CMK (cell line): ENCODE measurements around the gene EN2.

Experiments used
- DNase-seq: peaks from one replicate; pipeline ENCODE4 v3.0.0-alpha.2; 2010; ENCODE audit warnings: low read depth

The EN2 gene

GRCh38 chr7:155464183-155464582, 6.3 kb downstream of the EN2 start:
- no peak for DNase-seq

DNA sequence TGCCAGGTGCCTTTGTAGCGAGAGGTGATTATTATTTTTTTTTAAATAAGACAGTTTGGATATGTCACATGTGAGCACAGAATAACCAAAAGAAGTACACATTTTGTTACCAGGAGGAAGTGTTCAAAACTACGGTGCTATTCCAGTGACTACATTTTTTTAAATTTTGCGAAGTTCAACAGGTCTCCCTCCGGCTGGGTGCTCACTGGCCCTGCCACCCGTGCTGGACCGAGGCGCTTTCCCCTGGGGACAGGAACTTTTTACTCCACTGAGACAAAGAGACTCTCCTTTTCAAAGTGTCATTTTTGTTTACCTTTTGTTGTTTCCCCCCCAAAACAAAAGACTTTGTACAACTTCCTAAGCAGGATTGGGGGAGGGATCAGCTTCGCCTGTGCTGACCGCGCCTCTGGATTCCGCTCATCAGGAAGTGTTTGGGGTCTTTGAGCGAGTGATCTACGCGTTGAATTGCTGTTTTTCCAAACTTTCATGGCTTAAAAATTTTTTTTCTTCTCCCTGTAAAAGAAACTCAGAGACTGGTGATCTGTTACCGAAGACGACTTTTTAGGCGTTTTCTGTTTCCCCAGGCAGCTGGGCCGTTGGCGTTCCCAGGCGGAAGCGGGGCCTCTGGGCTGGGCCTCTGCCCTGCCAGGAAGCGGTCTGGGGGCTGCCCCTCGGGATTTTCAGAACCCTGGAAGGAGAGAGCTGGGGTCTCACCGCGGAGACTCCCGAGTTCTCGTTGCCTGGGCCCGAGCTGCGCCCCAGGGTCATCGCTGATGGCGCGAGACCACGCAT, 7.2 kb downstream of the EN2 start:
- no peak for DNase-seq

DNA sequence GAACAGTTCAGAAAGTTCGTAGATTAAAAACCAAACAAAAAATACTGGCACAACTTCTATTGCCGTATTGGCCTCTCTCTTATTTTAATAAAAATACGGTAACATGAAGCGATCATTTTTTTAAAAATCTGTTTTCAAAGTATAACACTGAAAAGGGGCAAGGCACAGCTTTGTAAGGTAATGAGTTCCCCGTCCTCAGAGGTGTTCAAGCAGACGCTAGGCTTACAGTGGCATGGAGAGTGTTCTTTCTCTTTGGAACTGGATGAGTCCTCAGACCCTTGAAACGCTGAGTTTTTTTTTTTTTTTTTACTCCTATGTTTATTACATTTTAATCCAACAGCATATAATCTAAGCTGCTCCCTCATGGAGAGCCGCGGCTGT, 7.8 kb downstream of the EN2 start:
- DNase-seq: no peak

DNA sequence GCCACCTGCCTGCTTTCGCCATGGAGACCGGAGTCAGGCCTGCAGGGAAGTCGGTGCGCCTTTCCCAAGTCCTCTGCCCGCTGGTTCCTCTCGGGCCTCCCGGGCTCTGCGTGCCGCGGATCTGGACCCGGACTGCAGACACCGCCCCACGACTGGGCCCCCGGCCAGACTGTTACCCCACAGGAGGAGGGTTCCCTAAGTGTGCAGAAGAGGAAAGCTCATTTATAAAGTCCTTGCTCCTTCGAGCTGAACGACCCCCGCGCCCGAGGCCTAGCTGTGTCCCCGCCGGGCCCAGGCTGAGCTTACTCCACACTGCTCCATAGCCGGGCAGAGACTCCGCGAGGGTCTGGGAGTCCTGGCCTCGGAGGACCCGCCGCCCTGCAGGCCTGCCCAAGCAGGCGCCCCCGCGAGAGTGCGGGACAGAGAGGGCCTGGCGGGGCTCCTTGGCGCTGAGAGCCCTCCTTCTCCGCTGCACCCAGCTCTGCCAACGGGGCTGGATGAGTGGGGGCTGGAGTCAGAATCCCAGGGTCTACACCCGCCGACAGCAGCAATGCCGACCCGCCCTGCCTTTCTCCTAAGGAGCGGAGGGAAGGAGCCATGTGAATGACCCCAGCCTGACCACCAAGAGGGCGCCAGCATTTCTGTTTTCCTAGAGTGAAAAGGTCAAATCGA, 8.3 kb downstream of the EN2 start:
- DNase-seq: no peak

DNA sequence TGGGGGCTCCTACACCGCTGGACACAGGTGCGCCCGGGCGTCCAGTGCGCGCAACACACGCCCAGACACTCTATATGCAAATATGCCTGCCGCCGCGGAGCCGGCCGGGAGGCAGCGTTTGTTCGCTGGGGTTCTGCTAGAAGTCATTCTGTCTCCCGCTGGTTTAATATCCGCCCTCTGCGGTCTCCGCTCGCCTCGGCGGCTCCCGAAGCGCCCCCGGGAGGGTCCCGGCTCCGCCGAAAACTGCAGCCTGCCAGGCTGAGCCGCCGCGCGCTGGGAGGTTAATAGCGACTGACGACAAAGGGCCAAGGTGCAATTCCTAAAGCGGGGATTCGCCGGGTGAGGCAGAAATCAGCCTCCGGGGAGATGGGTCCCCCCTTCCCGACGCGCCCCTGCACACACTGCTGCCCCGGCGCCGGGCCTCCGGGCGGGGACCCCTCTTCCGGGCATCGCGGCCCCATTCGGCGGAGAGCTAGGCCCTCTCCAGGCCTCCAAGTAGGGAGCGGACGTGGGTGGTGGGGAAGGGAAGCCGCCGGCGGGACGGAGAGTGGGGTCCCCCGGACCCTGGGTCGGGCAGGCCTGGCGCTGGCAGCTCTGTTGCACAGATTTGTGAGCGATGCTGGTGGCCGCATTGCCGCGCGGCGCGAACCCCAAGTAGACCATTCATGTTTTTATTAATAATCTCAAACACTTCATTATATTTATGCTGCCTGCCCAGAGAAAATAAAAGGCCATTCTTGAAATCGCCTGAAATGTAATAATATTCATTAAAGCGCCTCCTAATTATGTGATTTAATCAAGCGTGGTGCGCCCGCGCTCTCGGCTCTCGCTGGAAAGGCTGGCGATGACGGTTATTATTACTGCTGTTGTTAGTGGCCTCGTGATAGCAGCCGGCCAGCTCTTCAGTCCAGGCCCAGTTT, 9.1 kb downstream of the EN2 start:
- DNase-seq: no peak

GRCh38 chr7:155467846-155468784, 10.2 kb downstream of the EN2 start:
- DNase-seq: no peak

DNA sequence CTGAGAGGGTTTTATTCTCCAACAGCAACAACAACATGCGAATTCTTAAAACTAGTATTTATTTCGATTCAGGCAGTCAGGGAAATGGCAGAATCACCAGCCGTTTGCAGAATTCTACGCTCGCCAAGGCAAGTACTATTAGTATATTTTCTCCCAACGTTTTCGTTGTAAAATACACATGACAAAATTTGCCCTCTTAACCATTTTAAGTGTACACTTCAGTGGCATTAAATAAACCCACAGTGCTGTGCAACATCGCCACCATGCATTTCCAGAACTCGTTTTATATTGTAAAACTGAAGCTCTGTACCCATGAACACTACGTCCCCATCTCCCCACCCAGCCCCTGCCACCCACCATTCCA, 10.8 kb downstream of the EN2 start:
- no peak for DNase-seq

DNA sequence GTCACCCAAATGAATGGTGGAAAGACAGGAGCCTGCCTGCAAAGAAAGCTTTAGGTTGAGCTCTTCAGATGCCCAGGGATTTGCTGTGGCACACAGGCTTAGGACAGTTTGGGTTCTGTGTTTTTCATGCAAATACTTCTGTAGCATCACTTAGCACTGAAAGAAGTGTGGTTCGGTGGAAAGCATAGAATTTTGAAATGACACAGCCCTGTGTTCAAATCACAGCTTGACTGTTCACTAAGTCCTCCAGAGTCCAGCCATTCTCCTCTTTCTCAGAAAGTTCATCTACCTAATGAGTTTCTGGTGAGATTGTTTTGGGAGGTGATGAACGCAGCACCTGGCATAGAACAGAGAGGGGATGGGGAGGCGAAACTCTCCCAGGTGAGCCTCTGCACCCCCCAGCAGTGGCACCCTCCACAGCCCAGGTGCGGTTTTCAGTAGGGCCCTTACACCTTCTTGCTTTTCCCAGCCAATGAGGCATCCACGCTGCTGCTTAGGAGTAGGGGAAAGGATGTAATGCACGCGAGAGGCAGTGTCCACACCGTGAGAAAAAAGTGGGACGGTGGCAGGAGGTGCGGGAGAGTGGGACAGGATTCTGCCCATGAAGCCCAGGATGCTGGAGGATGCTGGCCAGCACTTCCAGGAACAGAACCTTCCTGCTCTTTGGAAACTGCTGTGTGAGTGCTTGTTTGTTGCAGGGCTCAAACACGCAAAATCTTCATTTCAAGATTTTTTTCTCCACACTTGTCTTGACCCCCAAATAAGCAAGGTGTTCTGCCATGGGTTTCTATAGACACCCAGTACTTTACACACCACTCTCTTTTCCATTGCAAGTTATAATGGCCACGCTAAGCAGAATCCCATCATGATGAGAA, 11.6 kb downstream of the EN2 start:
- no peak for DNase-seq

- no peak for DNase-seq
Observed at GRCh38 chr7:155470186-155470487, 12.2 kb downstream of the EN2 start.

DNA sequence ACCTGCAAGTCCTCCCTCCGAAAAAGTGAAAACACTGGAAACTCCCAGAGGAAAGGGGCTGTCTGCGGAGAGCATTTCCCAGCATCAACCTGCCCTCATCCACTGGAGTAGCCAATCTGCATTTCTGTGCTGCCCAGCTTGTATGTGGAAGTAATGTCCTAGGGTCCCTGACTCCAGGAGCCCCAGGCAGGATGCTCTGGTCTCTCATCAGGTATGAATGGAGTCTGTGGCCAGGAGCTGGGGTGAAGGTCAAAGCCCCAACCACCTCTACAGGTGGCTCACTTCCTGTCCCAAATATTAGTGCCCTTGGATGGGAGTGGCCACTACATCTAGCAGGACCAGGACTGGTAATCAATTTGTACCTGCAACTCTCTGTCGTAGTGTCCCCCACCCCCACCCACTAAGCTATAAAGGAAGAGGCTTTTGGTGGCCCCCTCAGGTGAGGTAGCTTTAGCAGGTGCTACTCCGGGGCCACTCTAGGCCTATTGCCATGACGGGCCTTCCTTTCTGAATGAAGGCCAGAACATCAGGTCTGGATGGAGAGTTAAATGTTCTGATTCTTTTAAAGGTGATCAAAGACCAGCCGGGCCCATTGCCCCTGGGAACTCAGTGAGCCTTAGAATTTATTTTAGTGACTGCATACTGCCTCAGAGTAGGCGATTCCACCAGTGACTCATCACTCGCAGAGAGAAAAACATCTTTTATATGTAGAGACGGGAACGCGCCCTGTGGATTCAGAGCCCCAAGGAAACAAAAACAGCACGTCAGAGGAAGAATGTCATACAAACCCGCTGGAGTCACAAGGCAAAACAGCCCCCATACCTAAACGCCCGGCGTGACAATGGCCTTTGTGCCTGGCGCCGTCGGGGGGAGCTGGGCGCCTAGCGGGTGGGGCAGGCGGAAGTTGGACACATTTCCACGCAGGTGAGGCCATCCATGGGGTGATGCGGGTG, 13.0 kb downstream of the EN2 start:
- no peak for DNase-seq

DNA sequence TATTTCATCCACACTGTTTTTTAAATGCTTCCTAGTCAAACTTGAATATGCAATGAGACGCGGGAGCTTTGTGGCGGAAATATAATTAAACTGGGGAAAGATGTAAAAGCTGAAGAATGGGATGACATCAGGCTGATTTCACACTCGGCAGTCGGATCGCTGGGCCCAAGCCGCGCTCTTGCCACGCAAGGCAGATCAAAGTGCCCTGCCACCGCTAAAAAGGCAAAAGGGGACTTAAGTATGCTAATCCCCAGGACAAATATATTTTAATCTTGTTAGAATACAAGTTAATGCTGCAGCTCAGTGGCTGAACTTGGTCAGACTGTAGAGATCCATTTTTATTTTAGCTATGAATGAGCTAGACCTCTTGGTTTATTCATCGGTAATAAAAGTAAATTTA, 13.8 kb downstream of the EN2 start:
- DNase-seq: no peak

DNA sequence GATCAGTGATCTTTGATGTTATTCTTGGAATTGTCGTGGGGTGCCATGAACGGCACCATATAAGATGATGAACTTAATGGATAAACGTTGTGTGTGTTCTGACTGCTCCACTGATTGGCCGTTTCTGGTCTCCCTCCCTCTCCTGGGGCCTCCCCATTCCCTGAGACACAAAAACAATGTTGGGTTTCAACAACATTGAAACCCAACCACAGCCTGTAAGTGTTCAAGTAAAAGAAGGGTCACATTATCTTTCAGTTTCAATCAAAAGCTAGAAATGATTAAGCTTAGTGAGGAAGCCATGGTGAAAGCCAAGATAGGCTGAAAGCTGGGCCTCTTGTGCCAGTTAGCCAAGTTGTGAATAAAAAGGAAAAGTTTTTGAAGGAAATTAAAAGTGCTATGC, 19.5 kb downstream of the EN2 start:
- no peak for DNase-seq

DNA sequence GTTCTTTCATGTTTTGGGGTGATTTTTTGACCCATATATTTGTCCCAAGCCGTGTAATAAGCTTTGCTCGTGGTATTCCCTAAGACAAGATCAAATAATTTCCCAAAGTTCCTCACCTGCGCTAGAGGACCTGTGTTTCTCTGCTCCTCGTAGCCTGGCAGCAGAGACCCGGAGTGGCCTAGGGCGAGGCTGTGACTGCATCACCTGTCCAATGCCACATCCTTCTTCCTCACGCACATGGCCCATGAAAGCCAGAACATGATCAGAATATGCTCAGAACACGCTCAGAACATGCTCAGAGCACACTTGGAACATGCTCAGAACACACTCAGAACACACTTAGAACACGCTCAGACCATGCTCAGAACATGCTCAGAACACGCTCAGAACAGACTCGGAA, 23.8 kb downstream of the EN2 start:
- DNase-seq: no peak

GRCh38 chr7:155482511-155483183, 24.7 kb downstream of the EN2 start:
- DNase-seq: no peak

DNA sequence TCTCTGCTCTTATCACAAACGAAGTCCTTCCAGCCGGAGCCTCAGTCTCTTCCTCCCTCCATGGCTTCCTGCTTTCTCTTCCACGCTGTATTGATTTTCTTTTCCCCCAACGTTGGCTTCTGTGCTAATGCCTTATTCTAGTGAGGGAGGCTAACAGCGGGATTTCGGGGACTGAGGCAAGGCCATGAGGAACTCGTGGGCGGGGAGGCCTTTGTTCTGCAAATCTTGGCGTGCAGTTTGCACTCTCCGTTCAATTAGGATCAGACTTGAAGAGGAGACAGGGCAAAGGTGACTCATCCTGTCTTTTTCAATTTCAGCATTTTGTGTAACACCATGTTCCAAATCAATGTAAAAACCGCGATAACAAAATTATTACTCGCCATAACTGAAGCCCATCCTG, 25.3 kb downstream of the EN2 start:
- no peak for DNase-seq

DNA sequence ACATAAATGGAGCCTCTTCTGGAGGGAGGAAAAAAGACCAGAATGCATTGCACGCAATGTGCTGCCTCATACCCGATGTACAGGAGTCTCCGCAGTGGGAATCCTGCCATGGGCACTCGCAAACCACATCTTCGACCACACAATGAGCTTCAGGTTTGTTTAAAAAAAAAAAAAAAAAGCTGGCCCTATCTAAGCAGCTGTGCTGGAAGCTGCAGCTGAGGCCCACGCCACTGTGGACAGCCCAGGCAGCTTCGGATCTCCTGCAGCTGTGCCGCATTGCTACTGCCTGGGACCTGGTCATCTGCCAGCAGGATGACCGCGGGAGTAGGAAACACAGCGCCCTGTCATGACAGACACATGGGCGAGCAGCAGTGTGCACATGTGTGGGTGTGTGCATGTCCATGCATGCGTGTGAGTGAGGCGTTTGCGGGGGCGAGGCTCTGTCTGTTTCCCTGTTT, 26.0 kb downstream of the EN2 start:
- DNase-seq: no peak

GRCh38 chr7:155484483-155485399, 26.8 kb downstream of the EN2 start:
- no peak for DNase-seq
